GM18511 (cell line): ENCODE measurements around the gene GNB1L.

Source experiments
- ATAC-seq: cut with Tn5 transposase; IDR thresholded peaks from one replicate; pipeline ENCODE4 v1.9.1; 2021; ENCODE audit warnings: mild to moderate bottlenecking, moderate library complexity; ENCODE audit not compliant: unreplicated experiment

The GNB1L gene

DNA sequence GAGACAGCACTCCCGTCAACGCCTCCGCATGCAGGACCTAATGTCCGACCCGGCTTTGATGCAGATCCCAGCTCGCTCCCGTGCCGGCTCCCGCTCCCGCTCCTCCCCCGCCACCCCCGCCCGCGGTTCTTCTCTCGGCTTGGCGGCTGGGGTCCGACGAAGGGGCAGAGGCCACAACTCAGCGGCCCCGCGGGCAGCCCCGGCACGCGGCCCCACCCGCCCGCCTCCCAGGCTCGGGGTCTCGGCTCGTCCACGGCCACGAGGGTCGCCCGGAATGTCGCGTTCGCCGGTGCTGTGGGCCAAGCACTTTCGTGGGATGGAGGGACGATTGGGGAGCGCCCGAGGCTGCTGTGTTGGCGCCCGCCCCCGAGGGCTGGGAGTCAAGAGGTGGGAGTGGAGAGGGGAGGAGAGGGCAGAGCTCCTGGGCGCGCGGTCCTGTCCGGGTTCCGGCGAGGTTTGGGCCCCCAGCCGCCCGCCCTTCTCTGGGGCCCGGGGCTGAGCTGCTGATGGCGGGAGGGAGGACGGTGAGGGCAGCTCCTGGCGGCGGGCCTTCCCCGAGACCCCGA lies 99.4 kb downstream of the GNB1L start:
- no peak for ATAC-seq

DNA sequence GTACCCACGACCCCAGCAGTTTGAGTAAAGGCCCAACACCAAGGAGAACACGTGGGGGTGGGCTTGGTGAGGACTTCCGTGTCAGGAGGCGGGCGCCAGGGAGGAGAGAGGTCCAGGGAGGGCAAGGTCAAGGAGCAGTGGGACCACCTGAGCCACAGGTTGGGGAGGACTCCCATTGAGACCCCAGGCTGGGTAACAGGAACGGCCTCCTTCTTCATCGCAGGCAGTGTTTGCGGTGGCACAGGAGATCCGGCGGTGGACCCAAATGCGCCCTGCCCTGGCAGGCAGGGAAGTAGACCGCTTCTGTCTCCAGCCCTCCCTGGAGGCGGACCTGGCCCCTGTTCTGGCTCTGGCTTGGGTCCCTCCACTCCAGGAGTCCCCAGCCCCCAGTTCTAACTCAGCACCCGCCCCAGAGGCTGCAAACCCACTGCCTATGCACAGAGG lies 100.0 kb downstream of the GNB1L start:
- no peak for ATAC-seq

DNA sequence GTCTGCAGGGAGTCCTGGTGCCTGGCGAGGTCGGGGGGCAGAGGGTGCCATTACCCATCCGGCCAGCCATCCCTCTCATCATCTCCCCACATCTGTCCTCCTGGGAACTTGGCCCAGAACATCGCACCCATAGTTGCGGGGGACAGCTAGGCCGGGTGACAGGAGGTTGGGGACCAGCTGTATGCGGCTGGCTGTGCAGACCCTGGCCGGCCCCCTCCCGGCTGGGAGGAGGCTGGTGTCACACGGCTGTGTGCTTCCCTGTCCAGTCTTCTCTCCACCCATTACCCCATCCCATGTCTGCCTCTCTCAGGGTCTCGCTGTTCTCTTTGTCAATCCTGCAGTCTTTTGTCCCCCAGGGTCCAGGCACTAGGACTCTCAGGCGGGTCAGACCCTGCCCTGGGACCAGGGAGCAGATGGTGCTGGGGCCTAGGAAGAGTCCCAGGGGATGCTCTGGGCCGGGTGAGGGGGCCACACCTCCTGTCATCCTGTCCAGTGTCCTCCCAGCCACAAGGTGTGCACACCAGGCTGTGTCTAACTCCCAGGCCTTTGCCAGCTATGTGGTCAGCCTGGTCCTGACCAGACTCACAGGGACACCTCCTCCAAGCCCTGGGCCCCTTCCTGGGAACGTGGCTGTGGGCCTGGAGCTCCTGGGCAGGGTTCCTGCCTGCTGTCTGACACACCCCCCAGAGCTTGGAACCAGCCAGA lies 100.5 kb downstream of the GNB1L start:
- ATAC-seq = no peak

DNA sequence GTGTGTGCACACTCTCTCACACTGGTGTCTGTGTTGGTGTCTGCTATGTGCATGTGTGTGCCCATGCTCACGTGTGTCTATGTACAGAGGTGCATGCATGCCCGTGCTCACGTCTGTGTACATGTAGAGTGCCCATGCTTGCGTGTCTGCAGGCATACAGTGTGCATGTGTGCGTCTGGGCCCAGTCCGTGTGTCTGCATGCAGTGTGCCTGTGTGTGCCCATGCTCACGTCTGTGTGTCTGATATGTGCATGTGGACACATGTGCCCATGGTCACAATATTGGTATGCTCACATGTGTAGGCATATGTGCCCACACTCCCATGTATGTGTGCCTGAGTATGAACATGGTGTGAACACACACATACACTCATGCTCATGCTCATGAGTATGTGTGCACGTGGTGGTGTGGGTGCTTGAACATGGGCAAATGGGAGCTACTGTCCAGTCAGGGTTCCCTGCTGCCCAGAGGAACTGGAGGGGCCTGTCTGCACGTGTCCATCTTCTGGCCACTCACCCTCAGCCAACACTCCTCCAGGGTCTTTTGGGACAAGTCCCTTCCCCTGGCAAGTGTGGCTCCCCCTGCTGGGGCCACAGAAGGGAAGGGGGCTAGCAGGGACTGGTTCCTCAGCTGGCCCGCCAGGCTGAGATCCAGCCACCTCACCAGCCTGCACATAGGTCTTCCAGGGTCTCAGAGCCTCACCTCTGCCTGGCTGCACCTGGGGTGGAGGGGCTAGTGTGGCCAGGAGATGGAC lies 101.4 kb downstream of the GNB1L start:
- ATAC-seq = no peak

DNA sequence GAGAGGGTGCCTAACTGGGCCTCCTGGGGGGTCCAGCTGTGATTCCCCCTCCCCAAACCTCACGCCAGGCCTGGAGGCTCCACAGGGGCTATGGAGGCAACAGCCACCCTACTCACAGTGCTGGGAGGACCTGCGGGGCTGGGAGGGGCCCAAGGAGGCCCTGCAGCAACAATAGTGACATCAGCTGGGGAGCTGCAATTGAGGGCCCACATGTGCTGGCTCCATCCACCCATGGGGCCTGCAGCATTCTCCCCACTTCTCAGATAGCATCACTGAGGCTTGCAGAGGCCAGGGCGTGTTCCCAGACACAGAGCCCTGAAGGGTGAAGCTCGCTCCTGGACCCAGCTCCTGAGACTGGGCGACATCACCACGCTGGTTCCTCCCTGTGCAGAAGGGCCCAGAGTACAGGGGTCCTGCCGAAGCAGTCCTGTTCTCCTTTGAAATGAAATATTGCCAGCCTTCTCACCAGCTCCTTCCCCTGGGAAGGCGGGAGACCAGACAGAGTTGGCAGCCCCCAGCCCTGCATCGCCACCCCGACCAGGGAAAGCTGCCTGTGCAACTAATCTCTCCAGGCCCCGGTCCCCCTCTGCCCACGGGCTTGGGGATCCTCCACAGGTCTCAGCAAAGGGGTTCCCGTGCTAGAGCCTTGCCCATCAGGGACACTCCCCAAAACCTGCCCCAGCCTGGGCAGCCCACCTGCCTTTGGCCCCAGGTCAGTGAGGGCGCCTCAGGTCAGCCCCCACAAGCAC lies 103.0 kb downstream of the GNB1L start:
- ATAC-seq = no peak

DNA sequence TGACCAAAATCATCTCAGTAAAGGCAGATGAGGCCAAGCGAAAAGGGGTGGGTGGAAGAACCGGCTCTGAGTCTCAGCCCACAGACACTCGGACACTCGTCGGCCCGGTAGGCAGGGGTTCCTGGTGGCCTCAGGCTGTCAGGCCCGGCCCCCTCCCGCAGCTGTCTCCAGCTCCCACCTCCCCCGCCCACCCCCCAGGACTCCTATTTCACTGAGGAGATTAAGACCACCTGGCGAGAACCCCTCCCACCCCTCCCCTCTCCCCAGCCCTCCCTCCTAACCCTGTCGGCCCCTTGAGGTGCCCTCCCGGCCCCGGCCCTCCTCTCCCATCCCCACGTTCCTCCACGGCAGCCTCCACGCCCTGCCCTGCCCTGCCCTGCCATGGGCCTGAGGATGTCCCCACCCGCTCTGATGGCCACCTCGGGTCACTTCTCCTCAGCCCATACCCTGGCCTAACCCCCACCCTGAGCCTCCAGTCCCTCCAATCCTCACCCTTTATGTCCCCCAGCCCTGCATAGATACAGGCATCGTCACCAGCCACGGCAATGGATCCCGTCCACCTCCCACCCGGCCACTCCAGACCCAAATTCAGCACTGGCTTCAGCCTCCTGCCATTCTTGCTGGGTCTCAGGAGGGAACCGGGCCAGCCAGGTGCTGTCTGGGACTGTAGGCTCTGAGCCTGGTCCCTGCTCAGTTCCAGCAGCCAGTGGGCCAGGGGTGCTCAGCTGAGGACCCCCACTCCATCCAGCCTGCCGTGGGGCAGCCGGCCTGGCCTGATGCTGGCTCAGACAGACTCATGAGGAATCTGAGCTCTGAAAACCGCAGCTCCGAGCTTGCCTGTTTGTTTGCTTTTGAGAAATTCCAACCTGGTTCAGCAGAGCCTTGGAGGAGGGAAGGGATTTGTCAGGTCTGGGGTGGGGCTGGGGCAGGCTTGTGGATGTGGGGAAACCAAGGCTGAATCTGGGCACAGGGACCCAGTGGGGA lies 103.9 kb downstream of the GNB1L start:
- ATAC-seq = no peak

DNA sequence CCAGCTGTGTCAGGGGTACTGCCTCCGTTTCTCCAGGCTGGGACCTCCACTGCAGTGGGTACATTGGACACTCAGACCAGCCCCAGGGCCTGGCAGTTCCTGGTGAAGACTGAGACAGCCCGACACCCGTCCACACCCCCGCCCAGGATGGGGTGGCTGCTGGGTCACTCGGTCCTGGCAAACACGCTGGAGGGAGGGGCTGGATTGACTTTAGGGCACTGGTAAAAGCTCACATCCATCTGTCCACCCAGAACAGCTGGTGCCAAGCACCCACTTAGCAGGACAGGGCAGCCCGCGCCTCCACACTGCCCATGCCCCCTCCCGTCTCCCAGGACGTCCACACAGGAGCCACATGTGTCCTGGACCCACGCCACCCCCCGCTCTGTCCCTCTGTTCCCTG lies 104.8 kb downstream of the GNB1L start:
- no peak for ATAC-seq

DNA sequence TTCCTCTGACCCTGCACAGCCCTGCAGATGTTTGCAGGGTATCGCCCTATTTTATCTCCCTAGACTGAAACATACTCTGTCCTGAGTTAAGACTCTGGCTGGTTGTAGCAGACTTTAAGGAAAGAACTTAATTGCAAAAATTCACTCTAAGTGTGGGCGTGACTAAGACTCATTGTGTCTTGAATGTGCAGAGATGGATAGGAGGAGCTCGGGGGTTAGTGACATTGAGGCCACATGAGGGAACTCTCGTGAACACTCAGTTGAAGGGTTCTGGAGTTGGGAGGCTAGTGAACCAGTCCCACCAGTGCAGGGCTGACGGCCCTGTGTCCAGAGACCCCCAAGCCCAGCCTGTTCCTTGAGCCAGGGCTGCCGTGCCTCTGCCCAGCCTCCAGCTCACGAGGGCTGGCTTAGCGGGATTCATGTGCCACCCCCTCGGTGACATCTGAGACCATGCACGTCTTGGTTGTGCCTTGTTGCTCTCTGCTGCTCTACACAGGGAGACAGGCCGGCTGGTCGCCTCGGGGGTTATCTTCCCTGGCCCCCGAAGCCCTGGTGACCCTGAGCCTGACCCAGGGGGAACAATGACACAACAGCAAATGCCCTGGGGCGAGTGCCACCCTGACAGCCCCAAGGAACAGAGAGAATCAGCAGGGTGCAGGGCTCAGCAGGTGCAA lies 105.5 kb downstream of the GNB1L start:
- ATAC-seq = no peak

DNA sequence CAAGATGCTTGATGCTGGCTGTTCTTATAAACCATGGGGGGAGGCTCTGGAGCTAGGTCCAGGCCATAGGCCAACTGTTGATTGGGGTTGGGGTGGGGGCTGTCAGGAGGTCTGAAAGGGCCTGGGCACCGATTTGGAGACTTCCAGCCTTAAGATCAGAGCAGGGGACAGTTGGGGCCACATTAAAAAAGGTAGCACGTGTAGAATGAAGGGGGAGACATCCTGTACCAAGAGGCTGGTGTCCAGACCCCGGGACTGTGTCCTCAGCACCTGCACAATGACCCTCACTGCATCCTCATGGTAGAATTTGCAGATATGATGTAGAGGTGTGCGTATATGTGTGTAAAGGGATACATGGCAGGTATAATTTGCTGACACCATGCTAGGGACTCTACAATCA lies 106.5 kb downstream of the GNB1L start:
- ATAC-seq = no peak

DNA sequence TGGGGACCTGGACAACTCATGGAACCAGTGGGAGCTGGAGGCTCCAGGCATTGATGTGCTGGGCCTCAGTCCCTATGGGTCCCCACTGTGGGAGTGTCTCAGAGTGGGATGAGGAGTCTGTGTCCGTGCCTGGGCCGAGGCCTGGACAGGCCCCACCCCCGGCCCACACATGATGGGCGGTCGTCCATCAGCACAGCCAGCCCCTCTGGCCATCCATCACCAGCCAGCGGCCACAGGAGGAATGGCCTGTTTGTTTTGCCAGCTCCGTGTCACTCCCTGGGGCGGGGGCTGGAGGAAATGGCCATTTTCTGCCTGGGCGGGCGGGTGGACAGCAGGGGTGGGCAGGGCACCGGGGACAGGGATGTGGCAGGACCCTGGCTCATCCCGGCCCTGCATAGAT lies 107.1 kb downstream of the GNB1L start:
- ATAC-seq = no peak

DNA sequence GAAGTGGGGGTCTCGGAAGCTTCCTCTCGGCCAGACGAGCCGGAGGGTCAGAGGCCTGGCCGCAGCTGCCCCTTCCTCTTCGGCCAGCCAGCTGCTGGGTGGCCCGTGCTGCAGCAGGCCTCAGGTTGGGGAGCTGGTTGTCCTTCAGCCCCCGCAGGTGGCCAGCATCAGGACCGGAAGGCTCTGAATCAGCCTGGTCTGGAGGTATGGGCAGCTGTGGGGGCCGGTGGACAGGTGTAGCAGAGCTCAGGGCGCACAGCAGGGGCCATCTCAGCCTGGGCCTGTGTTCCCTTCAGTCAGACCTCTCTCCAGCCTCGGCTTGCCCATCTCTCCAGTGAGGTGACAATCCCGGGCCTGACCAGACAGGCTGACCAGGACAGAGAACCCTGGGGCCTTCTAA lies 107.9 kb downstream of the GNB1L start:
- no peak for ATAC-seq

DNA sequence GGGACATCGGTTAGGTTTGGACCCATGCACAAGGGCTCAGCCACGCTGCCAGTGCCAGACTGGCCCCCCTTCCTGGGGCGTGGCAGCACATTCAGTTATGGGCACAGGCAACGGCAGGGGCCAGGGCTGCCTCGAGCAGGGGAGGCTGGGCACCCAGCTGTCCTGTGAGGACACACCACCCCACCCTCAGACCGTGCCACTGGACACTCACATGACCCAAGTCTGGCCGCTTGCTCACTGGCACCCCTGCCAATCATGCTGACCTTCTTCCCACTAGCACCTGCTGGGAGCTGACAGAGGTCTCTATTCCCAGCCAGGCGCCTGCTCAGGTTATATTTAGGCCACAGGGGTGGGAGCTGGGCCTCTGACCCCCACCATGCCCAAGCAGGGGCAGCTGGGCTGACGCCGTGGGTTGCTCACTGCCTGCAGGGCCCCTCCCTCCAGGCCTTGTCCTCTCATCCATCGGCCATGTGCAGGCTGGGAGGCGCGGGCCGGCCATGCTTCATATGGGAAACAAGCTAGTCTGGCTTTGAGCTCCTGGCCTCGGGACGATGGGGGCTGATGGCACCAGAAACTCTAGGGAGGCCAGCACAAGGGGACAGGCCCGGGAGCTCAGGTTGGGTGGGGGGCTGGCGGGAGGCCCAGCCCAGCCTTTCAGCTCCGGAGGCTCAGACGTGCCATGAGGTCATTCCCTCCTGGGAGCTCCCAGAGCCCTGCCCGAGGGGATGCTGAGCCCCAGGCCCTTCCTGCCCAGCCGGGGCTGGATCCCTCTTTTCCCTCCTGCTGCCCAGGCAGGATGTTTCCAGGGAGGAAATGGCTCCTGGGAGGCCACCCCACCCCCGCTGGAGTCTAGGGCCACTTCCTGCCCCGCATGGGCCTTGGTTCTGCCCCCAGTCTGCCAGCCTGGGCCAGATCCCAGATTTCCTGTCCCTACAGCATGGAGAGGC lies 109.2 kb downstream of the GNB1L start:
- ATAC-seq = no peak

DNA sequence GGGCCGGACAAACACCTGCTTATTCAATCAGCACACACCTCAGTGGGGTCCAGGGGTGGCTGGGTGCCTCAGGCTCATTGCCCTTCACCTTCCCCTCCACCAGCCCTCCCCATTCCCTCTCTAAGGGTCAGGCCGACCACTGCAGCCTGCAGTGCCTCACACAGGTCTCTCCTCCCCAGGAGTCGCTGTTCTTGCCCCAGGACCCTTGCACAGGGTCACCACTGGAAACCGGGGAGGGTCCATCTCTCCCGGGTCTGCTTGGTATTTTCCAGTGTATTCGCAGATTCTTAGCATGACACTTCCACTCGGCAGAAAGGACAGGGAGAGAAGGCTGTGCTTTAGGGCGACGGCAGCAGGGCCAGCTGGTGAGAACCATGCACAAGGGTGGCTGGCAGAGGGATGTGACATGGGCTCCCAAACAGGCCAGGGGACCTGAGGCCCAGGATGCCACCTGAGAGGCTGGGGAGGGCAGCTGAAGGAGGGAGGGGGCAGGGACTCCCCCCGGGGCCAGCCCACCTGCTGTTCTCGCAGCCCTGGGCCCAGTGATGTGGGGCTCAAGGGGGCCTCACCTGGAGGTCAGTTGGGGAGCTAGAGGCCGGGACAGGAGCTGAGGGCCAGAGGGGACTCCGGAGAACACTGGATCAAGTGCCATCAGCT lies 110.2 kb downstream of the GNB1L start:
- ATAC-seq = no peak

DNA sequence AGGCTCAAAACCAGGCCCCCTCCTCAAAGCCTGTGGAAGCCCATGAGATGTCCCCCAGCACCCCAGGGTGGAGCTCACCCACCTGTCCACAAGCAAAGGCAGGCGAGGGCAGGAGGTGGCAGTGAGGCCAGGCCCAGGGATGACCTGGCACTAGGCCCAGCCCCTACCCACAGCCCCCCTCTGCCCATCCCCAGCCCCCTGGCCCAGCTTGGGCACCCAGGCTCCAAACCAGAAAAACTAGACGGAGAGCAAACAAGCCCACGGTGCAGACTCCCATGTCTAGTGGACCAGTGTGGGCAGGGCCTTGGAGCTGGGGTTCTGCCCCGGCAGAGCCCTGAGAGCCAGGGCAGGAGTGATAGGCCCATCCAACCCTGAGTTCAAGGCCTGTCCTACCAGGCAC lies 111.0 kb downstream of the GNB1L start:
- ATAC-seq = no peak

DNA sequence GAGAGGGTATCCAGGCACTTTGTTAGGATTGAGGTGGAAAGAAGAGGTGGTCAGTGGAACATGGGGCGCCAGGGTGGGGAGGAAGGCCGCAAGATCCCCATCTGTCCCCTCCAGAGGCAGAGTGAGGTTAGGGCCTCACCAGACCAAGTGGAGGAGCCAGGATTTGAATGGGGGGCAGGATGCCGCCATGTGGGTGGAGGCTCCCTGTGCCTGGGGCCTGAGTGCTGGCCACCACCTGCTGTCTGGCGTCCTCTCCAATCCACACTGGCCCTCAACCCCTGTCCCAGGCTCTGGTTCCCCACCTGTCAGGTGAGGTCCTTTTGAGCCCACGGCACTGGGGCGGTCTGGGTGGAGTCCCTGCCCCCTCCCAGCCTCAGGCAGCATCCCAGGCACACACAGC lies 111.6 kb downstream of the GNB1L start:
- ATAC-seq = no peak

DNA sequence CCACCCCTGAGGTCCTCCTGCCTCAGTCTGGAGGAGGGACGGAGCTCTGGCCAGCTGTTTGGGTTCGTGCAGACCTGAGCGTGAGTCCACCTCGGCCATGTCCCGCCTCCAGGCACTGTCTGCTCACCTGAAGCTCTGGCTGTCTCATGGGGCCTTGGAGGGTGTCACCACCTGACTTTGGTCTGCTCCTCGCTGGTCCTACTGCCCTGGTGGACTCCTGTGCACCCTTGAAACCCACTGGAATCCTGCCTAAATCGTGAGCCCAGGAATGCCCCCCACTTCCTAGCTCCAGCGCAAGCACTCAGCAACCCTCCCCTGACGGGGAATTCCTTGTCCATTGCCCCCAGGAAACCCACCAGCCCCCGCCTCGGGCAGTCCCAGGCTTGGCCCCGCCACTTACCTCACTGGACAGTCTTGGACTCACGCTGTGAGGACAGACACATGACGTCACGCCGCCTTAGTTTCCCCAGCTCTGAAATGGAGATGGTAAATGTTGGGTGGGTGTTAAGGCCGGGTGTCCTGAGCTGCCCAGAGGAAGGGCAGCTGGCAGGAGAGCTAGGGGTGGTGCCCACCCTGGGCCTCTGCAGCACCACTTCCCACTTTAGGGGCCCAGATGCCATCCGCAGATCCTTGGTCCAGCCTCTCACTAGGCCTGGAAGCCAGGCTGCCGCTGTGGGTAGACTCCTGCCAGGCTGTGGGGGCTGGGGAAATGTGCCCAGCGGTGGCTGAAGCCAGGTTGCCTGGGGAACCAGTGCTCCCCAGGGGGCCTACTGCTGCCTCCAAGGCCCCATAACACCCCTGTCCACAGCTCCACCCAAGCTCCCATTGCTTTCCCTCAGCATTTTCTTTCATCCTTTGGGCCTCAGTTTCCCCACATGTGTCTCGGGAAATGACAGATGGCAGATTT lies 112.3 kb downstream of the GNB1L start:
- ATAC-seq = no peak

DNA sequence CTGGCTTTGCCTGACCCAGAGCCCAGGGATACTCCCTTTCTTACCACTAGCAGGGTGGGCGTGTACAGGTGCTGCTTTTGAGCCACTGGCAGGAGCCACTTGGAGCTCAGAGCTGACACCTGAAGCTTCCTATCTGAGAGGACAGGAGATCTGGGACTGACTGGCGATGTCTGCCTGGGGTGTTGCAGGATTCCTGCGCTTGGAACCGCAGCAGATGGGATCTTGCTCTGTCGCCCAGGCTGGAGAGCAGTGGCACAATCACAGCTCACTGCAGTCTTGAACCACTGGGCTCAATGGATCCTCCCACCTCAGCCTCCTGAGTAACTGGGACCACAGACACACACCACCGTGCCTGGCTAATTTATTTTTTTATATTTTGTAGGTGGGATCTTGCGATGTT lies 113.6 kb downstream of the GNB1L start:
- no peak for ATAC-seq
